GM18909 (cell line): ENCODE data around the gene PRSS50.
"Not testable (repeated sequence)": the region's sequence is repeated elsewhere in the genome, so short reads cannot be mapped to it uniquely, and the experiment has no call there.

Source experiments
- ATAC-seq: cut with Tn5 transposase; IDR thresholded peaks from one replicate; pipeline ENCODE4 v1.9.1; 2021; ENCODE audit warnings: mild to moderate bottlenecking; ENCODE audit not compliant: unreplicated experiment, poor library complexity

PRSS50 gene

GRCh38 chr3:46709721-46710120 is 7.9 kb downstream of the PRSS50 start:
- ATAC-seq: no peak

- no peak for ATAC-seq
Measured at GRCh38 chr3:46709157-46709654, 8.5 kb downstream of the PRSS50 start.

GRCh38 chr3:46708401-46709156 is 9.1 kb downstream of the PRSS50 start:
- no peak for ATAC-seq

GRCh38 chr3:46707601-46708011 is 10.1 kb downstream of the PRSS50 start:
- ATAC-seq: no peak

- ATAC-seq: no peak
Measured at GRCh38 chr3:46706771-46707582, 10.7 kb downstream of the PRSS50 start.

- no peak for ATAC-seq
Measured at GRCh38 chr3:46705751-46706552, 11.7 kb downstream of the PRSS50 start.

- peak; percentile 59 for ATAC-seq
Measured at GRCh38 chr3:46705022-46705530, 12.6 kb downstream of the PRSS50 start.

- not testable (repeated sequence) for ATAC-seq
Measured at GRCh38 chr3:46704346-46704745, 13.3 kb downstream of the PRSS50 start.

- ATAC-seq: no peak
Measured at GRCh38 chr3:46703013-46703520, 14.6 kb downstream of the PRSS50 start.

GRCh38 chr3:46702246-46703012 is 15.2 kb downstream of the PRSS50 start:
- no peak for ATAC-seq

- ATAC-seq: no peak
Measured at GRCh38 chr3:46701181-46701939, 16.3 kb downstream of the PRSS50 start, which contains the start of gene TMIE. Gene TMIE (plus strand): TSS chr3:46701392. CDS start chr3:46701488, 96 bp downstream.

GRCh38 chr3:46700772-46701171 is 16.9 kb downstream of the PRSS50 start:
- ATAC-seq: no peak

- ATAC-seq: no peak
Measured at GRCh38 chr3:46699676-46700523, 17.8 kb downstream of the PRSS50 start.

- no peak for ATAC-seq
Measured at GRCh38 chr3:46695962-46696894, 21.4 kb downstream of the PRSS50 start.

- ATAC-seq: no peak
Measured at GRCh38 chr3:46695177-46695961, 22.3 kb downstream of the PRSS50 start.

- no peak for ATAC-seq
Measured at GRCh38 chr3:46694520-46694919, 23.1 kb downstream of the PRSS50 start.
